Calu3 (cell line): ENCODE measurements around the gene CTNND1. TPM values are rescaled to one million over a fixed set of nuclear protein-coding genes. Genes with fewer than 3 reads are reported as not detected.

Experiments used
- BruUV-seq: library from RNA; stranded (reverse); fragments of 400-500 nt; replicated peaks from 2 replicates; lab custom pipeline; 2021; lab: Mats Ljungman, UMichigan
- CTCF ChIA-PET: fragments of 300-600 bp; sonication (Branson Sonifier 250); formaldehyde crosslinking; loops from one replicate; lab custom pipeline; 2022; ENCODE audit warnings: antibody characterized with exemption; lab: Charles Lee
- DNase-seq: peaks from one replicate; pipeline ENCODE4 v3.0.0; 2022
- H3K27ac Mint-ChIP-seq: one replicate; pipeline ENCODE4 v1.8.0; 2022; ENCODE audit warnings: mixed read lengths; ENCODE audit not compliant: unreplicated experiment
- H3K27me3 Mint-ChIP-seq: one replicate; pipeline ENCODE4 v1.8.0; 2022; ENCODE audit warnings: mixed read lengths; ENCODE audit not compliant: unreplicated experiment
- H3K36me3 Mint-ChIP-seq: one replicate; pipeline ENCODE4 v1.8.0; 2022; ENCODE audit warnings: mild to moderate bottlenecking, moderate library complexity, mixed read lengths; ENCODE audit not compliant: insufficient read depth, unreplicated experiment
- H3K4me1 Mint-ChIP-seq: one replicate; pipeline ENCODE4 v1.8.0; 2022; ENCODE audit warnings: mild to moderate bottlenecking, low read depth, mixed read lengths; ENCODE audit not compliant: unreplicated experiment
- H3K4me3 Mint-ChIP-seq: one replicate; pipeline ENCODE4 v1.8.0; 2022; ENCODE audit warnings: mild to moderate bottlenecking, low read depth, moderate library complexity, mixed read lengths; ENCODE audit not compliant: unreplicated experiment
- H3K9me3 Mint-ChIP-seq: one replicate; pipeline ENCODE4 v1.8.0; 2022; ENCODE audit warnings: low read depth, mixed read lengths; ENCODE audit not compliant: unreplicated experiment
- CTCF ChIP-seq: fragments of 200-600 bp; IDR thresholded peaks from one replicate; pipeline ENCODE4 v1.8.0; 2022; ENCODE audit warnings: antibody characterized with exemption; ENCODE audit not compliant: unreplicated experiment
- intact Hi-C: fragments of 100-400 bp; cut with micrococcal nuclease; formaldehyde crosslinking; loops from one replicate; pipeline ENCODE4 v1.10.0; 2022; ENCODE audit not compliant: unreplicated experiment
- total RNA-seq: library from RNA; stranded (reverse); gene quantifications from 2 replicates; pipeline ENCODE4 v1.2.3, GENCODE V29; 2022

CTNND1 gene
- total RNA-seq, 1 experiment from 2014 or later: 323 TPM

DNA sequence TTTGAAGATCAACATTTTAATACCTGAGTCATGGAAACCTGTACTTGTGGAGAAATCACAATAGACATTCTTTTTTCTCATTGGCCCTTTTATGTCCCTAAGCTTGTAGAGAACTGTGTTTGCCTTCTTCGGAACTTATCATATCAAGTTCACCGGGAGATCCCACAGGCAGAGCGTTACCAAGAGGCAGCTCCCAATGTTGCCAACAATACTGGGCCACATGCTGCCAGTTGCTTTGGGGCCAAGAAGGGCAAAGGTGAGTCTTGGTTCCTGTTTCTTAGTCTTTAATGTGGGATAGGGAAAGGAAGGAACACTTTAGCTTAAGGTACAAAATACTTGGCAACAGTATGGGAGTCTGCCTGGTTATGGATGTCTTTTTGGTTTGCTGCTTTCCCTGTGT lies 44.2 kb downstream of the CTNND1 start:
- BruUV-seq: no TSS peak
- peaks cover 90% of the 10 kb centered on the region for H3K36me3 Mint-ChIP-seq
- H3K27ac Mint-ChIP-seq: no peak overlapping the region
- no peaks in the 10 kb centered on the region for H3K27me3 Mint-ChIP-seq
- H3K4me3 Mint-ChIP-seq: no peak overlapping the region
- DNase-seq: no peak
- peaks cover 25% of the 10 kb centered on the region for H3K4me1 Mint-ChIP-seq
- CTCF ChIA-PET: no interaction called here
- TF ChIP-seq CTCF: no peak
- intact Hi-C loops: no loop called here
- H3K9me3 Mint-ChIP-seq: no peaks in the 10 kb centered on the region

- CTCF ChIA-PET: no interaction called here
- Mint-ChIP-seq H3K4me1 (peaks cover 6% of the 10 kb centered on the region), H3K27me3 (no peaks in the 10 kb centered on the region), H3K27ac (no peak overlapping the region), H3K9me3 (no peaks in the 10 kb centered on the region), H3K4me3 (no peak overlapping the region), H3K36me3 (peaks cover 73% of the 10 kb centered on the region)
- no peak for TF ChIP-seq CTCF
- BruUV-seq: no TSS peak
- DNase-seq: no peak
- intact Hi-C loops: no loop called here
Measured at GRCh38 chr11:57812634-57813033, 51.0 kb downstream of the CTNND1 start.

DNA sequence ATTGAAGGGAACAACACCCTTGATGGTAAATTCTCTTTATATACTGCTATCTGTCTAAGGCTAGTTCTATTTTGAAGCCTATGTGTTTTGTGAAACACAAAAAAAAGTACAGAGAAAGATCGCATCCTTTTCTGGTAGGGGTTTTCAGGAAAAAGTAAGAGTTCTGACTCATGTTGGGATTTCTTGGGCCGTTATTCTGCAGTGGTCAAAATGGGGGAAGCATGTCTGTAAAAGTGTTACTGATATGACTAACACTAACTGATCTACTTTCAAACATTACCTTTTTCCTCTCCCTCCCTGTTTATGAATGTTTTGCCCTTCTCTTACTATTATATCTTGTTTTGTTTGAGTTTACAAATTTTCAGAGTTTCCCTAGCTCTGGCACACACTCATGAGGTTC lies 53.9 kb downstream of the CTNND1 start:
- DNase-seq: no peak
- H3K4me3 Mint-ChIP-seq: no peak overlapping the region
- H3K36me3 Mint-ChIP-seq: peaks cover 78% of the 10 kb centered on the region
- H3K27ac Mint-ChIP-seq: no peak overlapping the region
- BruUV-seq: no TSS peak
- intact Hi-C loops: loop anchor here (5.0 kb wide), 1 partner anchor 697 kb away; no protein-coding TSS in a partner anchor
- no peaks in the 10 kb centered on the region for H3K9me3 Mint-ChIP-seq
- TF ChIP-seq CTCF: no peak
- H3K27me3 Mint-ChIP-seq: no peaks in the 10 kb centered on the region
- CTCF ChIA-PET: no interaction called here
- peaks cover 6% of the 10 kb centered on the region for H3K4me1 Mint-ChIP-seq

GRCh38 chr11:57815877-57816276 lies 54.3 kb downstream of the CTNND1 start:
- peaks cover 78% of the 10 kb centered on the region for H3K36me3 Mint-ChIP-seq
- peak overlapping the region; percentile 62 for H3K27ac Mint-ChIP-seq
- H3K4me1 Mint-ChIP-seq: peaks cover 6% of the 10 kb centered on the region
- BruUV-seq: no TSS peak
- no peaks in the 10 kb centered on the region for H3K27me3 Mint-ChIP-seq
- TF ChIP-seq CTCF: no peak
- DNase-seq: no peak
- H3K9me3 Mint-ChIP-seq: no peaks in the 10 kb centered on the region
- intact Hi-C loops: loop anchor here (5.0 kb wide), 1 partner anchor 696 kb away; no protein-coding TSS in a partner anchor
- CTCF ChIA-PET: no interaction called here
- no peak overlapping the region for H3K4me3 Mint-ChIP-seq
